Subcutaneous adipose tissue (tissue), 4 donors: ENCODE results near the gene APOE. TPM values are rescaled to one million over a fixed set of nuclear protein-coding genes. Genes with fewer than 3 reads are reported as not detected.

Source experiments
- total RNA-seq, 4 donors: library from RNA; depleted of rRNA; stranded (reverse); fragments of >200 nt; gene quantifications; one replicate each; pipeline ENCODE4 v1.1.0, GENCODE V29; 2016
- TF ChIP-seq, protein P1 (sequence below): fragments of 450-650 bp; IDR thresholded peaks from one replicate; pipeline ENCODE4 v1.5.1; 2016; ENCODE audit warnings: low read depth, mild to moderate bottlenecking, control low read depth, antibody characterized with exemption, moderate library complexity

APOE gene
- total RNA-seq, 4 donors from 2014 or later, result 212 to 2,618 (median 1,765) TPM

DNA sequence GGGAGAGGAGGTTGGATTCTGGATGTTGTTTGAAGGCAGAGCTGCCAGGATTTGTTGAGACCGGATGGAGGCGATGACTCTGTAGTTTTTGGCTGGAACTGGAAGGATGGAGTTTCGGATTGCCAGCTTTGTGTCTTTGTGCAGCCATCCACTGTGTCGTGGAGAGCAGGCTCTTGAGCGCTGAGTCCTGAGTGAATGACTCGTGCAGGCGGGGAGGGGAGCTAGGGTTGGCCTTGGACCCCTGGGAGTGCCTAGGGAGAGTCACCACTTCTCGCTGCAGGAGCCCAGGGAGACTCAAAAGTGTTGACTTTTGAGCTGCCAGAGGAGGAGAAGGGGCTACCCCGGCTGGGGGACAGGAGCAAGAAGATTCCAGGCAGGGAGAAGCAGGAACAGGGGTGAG is 10.7 kb upstream of the APOE start:
- TF ChIP-seq, protein P1, sequence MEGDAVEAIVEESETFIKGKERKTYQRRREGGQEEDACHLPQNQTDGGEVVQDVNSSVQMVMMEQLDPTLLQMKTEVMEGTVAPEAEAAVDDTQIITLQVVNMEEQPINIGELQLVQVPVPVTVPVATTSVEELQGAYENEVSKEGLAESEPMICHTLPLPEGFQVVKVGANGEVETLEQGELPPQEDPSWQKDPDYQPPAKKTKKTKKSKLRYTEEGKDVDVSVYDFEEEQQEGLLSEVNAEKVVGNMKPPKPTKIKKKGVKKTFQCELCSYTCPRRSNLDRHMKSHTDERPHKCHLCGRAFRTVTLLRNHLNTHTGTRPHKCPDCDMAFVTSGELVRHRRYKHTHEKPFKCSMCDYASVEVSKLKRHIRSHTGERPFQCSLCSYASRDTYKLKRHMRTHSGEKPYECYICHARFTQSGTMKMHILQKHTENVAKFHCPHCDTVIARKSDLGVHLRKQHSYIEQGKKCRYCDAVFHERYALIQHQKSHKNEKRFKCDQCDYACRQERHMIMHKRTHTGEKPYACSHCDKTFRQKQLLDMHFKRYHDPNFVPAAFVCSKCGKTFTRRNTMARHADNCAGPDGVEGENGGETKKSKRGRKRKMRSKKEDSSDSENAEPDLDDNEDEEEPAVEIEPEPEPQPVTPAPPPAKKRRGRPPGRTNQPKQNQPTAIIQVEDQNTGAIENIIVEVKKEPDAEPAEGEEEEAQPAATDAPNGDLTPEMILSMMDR, result no peak

DNA sequence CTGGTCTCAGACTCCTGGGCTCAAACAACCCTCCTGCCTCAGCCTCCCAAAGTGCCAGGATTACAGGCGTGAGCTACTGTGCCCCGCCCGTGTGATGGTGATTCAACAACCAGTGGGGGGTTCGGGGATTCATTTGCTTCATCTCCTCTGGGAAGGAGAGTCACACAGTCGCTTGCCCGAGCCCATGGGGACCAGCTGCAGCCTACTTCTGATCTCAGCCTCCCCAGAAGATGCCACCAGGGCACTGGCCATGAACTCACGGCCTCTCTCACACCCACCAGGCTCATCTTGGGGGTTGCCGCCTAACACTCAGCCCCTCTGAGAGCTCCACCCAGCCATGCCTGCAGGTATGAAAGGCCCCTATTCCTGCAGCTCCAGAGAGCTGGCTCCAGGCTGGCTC is 7.8 kb upstream of the APOE start:
- TF ChIP-seq, protein P1, result no peak

DNA sequence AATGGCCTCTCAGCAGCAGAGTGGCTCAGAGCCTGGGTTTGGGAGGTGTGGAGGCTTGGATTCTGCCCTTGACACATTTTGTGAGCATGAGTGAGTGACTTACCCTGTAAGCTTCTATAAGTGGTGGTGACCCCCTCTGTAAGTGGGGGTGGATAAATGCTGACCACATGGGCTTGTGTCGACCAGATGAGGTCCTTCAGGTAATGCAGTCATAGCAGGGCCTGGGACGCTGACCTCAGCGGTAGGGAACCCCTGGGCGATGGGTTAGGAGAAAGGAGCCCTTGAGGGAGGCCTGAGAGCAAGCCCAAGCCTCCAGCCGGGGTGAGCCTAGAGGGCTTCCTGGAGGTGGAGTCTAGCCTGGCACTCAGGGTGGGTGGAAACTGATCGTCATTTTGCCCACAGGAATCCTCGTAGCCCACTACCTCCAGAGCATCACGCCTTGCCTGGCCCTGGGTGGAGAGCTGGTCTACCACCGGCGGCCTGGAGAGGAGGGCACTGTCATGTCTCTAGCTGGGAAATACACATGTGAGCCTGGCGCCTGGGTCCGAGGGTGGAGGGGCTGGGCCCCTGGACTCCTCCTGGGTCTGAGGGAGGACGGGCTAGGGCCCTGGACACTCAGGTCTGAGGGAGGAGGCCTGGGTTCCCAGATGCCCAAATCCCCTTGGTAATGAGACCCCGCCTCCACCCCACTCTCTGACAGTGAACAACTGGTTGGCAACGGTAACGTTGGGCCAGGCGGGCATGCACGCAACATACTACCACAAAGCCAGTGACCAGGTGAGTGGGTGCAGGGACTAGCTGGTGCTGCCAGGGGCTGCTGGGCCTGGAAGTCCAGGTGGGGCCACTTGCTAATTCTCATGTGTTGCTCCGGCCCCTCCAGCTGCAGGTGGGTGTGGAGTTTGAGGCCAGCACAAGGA is 5.0 kb upstream of the APOE start:
- TF ChIP-seq, protein P1, result no peak

DNA sequence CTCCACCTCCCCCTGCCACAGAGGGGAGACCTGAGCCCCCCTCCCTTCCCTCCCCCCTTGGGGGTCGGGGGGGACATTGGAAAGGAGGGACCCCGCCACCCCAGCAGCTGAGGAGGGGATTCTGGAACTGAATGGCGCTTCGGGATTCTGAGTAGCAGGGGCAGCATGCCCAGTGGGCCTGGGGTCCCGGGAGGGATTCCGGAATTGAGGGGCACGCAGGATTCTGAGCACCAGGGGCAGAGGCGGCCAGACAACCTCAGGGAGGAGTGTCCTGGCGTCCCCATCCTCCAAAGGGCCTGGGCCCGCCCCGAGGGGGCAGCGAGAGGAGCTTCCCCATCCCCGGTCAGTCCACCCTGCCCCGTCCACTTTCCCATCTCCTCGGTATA is 2.4 kb upstream of the APOE start:
- TF ChIP-seq, protein P1, result no peak

DNA sequence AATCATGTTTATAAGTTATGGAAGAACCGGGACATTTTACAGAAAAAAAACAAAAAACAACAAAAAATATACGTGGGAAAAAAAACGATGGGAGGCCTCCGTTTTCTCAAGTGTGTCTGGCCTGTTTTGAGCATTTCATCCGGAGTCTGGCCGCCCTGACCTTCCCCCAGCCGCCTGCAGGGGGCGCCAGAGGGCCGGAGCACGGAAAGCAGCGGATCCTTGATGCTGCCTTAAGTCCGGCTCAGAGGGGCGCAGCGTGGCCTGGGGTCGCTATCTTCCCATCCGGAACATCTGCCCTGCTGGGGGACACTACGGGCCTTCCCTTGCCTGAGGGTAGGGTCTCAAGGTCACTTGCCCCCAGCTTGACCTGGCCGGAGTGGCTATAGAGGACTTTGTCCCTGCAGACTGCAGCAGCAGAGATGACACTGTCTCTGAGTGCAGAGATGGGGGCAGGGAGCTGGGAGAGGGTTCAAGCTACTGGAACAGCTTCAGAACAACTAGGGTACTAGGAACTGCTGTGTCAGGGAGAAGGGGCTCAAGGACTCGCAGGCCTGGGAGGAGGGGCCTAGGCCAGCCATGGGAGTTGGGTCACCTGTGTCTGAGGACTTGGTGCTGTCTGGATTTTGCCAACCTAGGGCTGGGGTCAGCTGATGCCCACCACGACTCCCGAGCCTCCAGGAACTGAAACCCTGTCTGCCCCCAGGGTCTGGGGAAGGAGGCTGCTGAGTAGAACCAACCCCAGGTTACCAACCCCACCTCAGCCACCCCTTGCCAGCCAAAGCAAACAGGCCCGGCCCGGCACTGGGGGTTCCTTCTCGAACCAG is 1.8 kb upstream of the APOE start:
- TF ChIP-seq, protein P1, result no peak

DNA sequence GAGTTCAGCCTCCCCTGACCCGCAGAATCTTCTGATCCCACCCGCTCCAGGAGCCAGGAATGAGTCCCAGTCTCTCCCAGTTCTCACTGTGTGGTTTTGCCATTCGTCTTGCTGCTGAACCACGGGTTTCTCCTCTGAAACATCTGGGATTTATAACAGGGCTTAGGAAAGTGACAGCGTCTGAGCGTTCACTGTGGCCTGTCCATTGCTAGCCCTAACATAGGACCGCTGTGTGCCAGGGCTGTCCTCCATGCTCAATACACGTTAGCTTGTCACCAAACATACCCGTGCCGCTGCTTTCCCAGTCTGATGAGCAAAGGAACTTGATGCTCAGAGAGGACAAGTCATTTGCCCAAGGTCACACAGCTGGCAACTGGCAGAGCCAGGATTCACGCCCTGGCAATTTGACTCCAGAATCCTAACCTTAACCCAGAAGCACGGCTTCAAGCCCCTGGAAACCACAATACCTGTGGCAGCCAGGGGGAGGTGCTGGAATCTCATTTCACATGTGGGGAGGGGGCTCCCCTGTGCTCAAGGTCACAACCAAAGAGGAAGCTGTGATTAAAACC is 1.1 kb upstream of the APOE start:
- TF ChIP-seq, protein P1, result no peak

DNA sequence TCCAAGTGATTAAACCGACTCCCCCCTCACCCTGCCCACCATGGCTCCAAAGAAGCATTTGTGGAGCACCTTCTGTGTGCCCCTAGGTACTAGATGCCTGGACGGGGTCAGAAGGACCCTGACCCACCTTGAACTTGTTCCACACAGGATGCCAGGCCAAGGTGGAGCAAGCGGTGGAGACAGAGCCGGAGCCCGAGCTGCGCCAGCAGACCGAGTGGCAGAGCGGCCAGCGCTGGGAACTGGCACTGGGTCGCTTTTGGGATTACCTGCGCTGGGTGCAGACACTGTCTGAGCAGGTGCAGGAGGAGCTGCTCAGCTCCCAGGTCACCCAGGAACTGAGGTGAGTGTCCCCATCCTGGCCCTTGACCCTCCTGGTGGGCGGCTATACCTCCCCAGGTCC is 2.0 kb downstream of the APOE start:
- TF ChIP-seq, protein P1, result no peak
